ENCODE results near the gene WNT3.

WNT3 gene

GRCh38 chr17:46805771-46806170 is 12.7 kb downstream of the WNT3 start:
- Histone ChIP-seq H2AFZ (ENCODE audit: low read length) (no peak overlapping the region), H3K36me3 (ENCODE audit: insufficient read depth, low read length) (no peaks in the 10 kb centered on the region), H3K9me2 (ENCODE audit: low read depth, low read length) (no peaks in the 10 kb centered on the region), H3K4me3 (ENCODE audit: low read depth, low read length, poor library complexity, severe bottlenecking) (no peak overlapping the region), H3F3A (ENCODE audit: insufficient read depth, low read length) (no peaks in the 10 kb centered on the region), H3K79me2 (ENCODE audit: insufficient read depth, low read length) (no peaks in the 10 kb centered on the region), H3K27me3 (ENCODE audit: insufficient read depth, low read length) (no peaks in the 10 kb centered on the region), H3K4me2 (ENCODE audit: low read length) (no peak overlapping the region), H3K9me3 (ENCODE audit: low read length) (no peaks in the 10 kb centered on the region), H3K27ac (ENCODE audit: low read depth, low read length, poor library complexity, severe bottlenecking) (no peak overlapping the region), H4K20me1 (ENCODE audit: insufficient read depth, low read length) (no peaks in the 10 kb centered on the region), H3K4me1 (ENCODE audit: insufficient read depth, low read length, severe bottlenecking) (no peaks in the 10 kb centered on the region), H3K9ac (ENCODE audit: low read length) (no peak overlapping the region)
- TF ChIP-seq EZH2 (IDR thresholded peaks at IDR 0.05; ENCODE audit: borderline replicate concordance, low read length) (no peak), CTCF (IDR thresholded peaks at IDR 0.05; ENCODE audit: low read length) (no peak)

- TF ChIP-seq EZH2 (IDR thresholded peaks at IDR 0.05; ENCODE audit: borderline replicate concordance, low read length) (no peak), CTCF (IDR thresholded peaks at IDR 0.05; ENCODE audit: low read length) (no peak)
- Histone ChIP-seq H3K79me2 (ENCODE audit: insufficient read depth, low read length) (no peaks in the 10 kb centered on the region), H3K4me2 (ENCODE audit: low read length) (no peak overlapping the region)
Observed at GRCh38 chr17:46803544-46803943, 14.9 kb downstream of the WNT3 start.

GRCh38 chr17:46802800-46803199 is 15.7 kb downstream of the WNT3 start:
- Histone ChIP-seq H3K4me1 (ENCODE audit: insufficient read depth, low read length, severe bottlenecking) (no peaks in the 10 kb centered on the region), H3K27me3 (ENCODE audit: insufficient read depth, low read length) (no peaks in the 10 kb centered on the region), H3K9me2 (ENCODE audit: low read depth, low read length) (no peaks in the 10 kb centered on the region), H4K20me1 (ENCODE audit: insufficient read depth, low read length) (no peaks in the 10 kb centered on the region), H3K27ac (ENCODE audit: low read depth, low read length, poor library complexity, severe bottlenecking) (no peak overlapping the region), H3F3A (ENCODE audit: insufficient read depth, low read length) (no peaks in the 10 kb centered on the region), H3K9ac (ENCODE audit: low read length) (no peak overlapping the region), H3K79me2 (ENCODE audit: insufficient read depth, low read length) (no peaks in the 10 kb centered on the region), H3K4me3 (ENCODE audit: low read depth, low read length, poor library complexity, severe bottlenecking) (no peak overlapping the region), H3K9me3 (ENCODE audit: low read length) (no peaks in the 10 kb centered on the region), H2AFZ (ENCODE audit: low read length) (no peak overlapping the region), H3K4me2 (ENCODE audit: low read length) (no peak overlapping the region), H3K36me3 (ENCODE audit: insufficient read depth, low read length) (no peaks in the 10 kb centered on the region)
- TF ChIP-seq CTCF (IDR thresholded peaks at IDR 0.05; ENCODE audit: low read length) (no peak), EZH2 (IDR thresholded peaks at IDR 0.05; ENCODE audit: borderline replicate concordance, low read length) (no peak)

More at GRCh38 chr17:46803544-46803943, 14.9 kb downstream of the WNT3 start:
- Histone ChIP-seq H3F3A (ENCODE audit: insufficient read depth, low read length) (no peaks in the 10 kb centered on the region), H3K4me1 (ENCODE audit: insufficient read depth, low read length, severe bottlenecking) (no peaks in the 10 kb centered on the region), H3K9ac (ENCODE audit: low read length) (no peak overlapping the region), H4K20me1 (ENCODE audit: insufficient read depth, low read length) (no peaks in the 10 kb centered on the region), H3K36me3 (ENCODE audit: insufficient read depth, low read length) (no peaks in the 10 kb centered on the region), H3K27ac (ENCODE audit: low read depth, low read length, poor library complexity, severe bottlenecking) (no peak overlapping the region), H3K9me2 (ENCODE audit: low read depth, low read length) (no peaks in the 10 kb centered on the region), H3K4me3 (ENCODE audit: low read depth, low read length, poor library complexity, severe bottlenecking) (no peak overlapping the region), H3K27me3 (ENCODE audit: insufficient read depth, low read length) (no peaks in the 10 kb centered on the region), H2AFZ (ENCODE audit: low read length) (no peak overlapping the region), H3K9me3 (ENCODE audit: low read length) (no peaks in the 10 kb centered on the region)

Data from OCI-LY1 (cell line).